ENCODE results near the gene CD58. TPM values are rescaled to one million over a fixed set of nuclear protein-coding genes. Genes with fewer than 3 reads are reported as not detected.

Gene CD58
- 1.6 and 18.3 TPM in 2 replicates for polyA plus RNA-seq

GRCh38 chr1:116570358-116571214 is at the start of gene CD58:
TSS of gene CD58 (minus strand) at chr1:116571026. CDS start at chr1:116570972, 54 bp downstream.

Other genes with a start within 250 kb of the CD58 start
- 137 and 173 TPM in 2 replicates for gene ATP1A1, start 197.8 kb downstream of the CD58 start, polyA plus RNA-seq
- 1.5 and 1.8 TPM in 2 replicates for gene IGSF3, start 96.7 kb upstream of the CD58 start, polyA plus RNA-seq
- gene CD2, start 183.4 kb upstream of the CD58 start, polyA plus RNA-seq: not detected in 2 replicates

Data from Purkinje cell (primary cell).